Measurements from ENCODE around the gene RXFP2.

The RXFP2 gene

DNA sequence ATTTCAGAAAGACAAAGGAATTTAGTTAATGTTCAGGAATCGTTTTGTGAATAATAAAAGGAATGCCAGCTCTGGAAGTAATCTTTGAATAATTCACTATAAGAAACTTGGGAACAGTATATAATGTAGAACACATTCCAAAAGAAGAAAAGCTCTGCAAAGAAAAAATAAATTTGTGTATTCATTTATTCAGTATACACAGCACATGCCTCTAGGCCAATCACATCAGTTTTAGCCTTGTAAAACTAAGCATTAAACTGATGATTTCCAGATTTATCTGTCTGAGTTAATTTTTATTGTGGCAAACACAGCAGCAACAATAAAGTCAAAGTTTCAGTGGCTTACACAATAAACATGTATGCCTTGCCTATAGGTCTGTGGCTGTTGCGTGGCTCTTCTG, 5.7 kb upstream of the RXFP2 start:
- H3K27me3 ChIP-seq (ENCODE audit: control insufficient read depth in 2 of 2, insufficient read depth in 2 of 2, low read length in 2 of 2), result no peaks in the 10 kb centered on the region
- no peaks in the 10 kb centered on the region for H3K36me3 ChIP-seq (ENCODE audit: control insufficient read depth in 2 of 2, insufficient read depth in 2 of 2, low read length in 2 of 2)
- H3K9ac ChIP-seq (ENCODE audit: low read depth in 1 of 2, low read length in 2 of 2), result no peak overlapping the region
- H3K27ac ChIP-seq (ENCODE audit: low read depth in 2 of 2, low read length in 2 of 2), result no peak overlapping the region
- H3K4me1 ChIP-seq (ENCODE audit: control insufficient read depth in 2 of 2, insufficient read depth in 2 of 2, low read length in 2 of 2), result no peaks in the 10 kb centered on the region
- H3K4me3 ChIP-seq (ENCODE audit: low read length in 2 of 2), result no peak overlapping the region
- H3K9me3 ChIP-seq (ENCODE audit: control insufficient read depth in 2 of 2, low read length in 2 of 2), result no peaks in the 10 kb centered on the region

DNA sequence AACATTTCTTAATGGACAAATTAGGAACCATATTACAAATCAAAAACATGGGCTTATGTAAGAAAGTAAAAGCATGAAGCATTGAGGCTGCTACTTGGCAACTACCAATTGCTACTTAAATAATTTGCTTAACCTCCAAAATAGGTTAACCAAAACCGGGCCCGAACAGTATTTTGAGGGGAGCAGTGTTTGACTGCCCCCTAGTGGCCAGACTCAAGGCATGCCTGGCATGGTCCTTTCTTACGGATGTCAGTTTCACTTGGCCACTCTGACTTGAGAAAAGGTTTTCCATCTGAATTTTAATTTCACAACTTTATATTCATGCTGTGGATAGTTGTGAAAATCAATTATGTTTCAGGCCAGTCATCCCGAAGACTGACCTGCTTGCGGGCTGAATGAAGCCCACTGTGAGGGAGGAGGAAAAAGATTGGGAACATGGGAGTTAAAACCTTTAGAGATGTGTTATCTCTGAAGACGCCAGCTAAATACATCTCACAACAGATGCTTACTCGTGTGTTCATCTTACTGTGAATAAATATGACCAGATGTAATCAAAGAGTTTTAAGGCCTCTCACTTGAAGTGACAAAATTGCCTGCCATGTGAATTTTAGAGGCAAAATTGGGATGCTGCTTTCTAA, 2.9 kb downstream of the RXFP2 start:
- no peak overlapping the region for H3K27ac ChIP-seq (ENCODE audit: low read depth in 2 of 2, low read length in 2 of 2)
- no peaks in the 10 kb centered on the region for H3K9me3 ChIP-seq (ENCODE audit: control insufficient read depth in 2 of 2, low read length in 2 of 2)
- H3K27me3 ChIP-seq (ENCODE audit: control insufficient read depth in 2 of 2, insufficient read depth in 2 of 2, low read length in 2 of 2), result no peaks in the 10 kb centered on the region
- no peak overlapping the region for H3K4me3 ChIP-seq (ENCODE audit: low read length in 2 of 2)
- no peak overlapping the region for H3K9ac ChIP-seq (ENCODE audit: low read depth in 1 of 2, low read length in 2 of 2)
- no peaks in the 10 kb centered on the region for H3K4me1 ChIP-seq (ENCODE audit: control insufficient read depth in 2 of 2, insufficient read depth in 2 of 2, low read length in 2 of 2)
- H3K36me3 ChIP-seq (ENCODE audit: control insufficient read depth in 2 of 2, insufficient read depth in 2 of 2, low read length in 2 of 2), result no peaks in the 10 kb centered on the region

DNA sequence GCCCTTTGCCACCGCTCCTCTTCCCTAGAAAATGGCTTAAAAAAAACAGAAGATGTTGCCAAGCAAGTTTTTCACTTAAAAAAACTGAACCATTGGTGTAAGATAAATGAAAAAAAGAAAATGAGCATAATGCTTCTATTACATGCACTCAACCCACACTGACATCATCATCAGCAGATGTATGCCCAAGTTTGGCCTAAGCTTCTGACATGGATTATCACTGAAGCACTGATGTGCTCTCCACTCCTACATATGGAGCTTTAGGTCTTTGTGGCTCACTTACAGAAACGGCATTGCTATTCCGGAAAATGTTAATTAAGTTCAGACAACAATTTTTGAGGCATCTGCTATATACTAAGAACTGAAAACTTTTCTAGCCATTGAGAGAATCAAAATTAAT, 8.0 kb downstream of the RXFP2 start:
- H3K27ac ChIP-seq (ENCODE audit: low read depth in 2 of 2, low read length in 2 of 2), result no peak overlapping the region
- no peak overlapping the region for H3K9ac ChIP-seq (ENCODE audit: low read depth in 1 of 2, low read length in 2 of 2)
- H3K4me3 ChIP-seq (ENCODE audit: low read length in 2 of 2), result no peak overlapping the region
- H3K36me3 ChIP-seq (ENCODE audit: control insufficient read depth in 2 of 2, insufficient read depth in 2 of 2, low read length in 2 of 2), result no peaks in the 10 kb centered on the region
- no peaks in the 10 kb centered on the region for H3K9me3 ChIP-seq (ENCODE audit: control insufficient read depth in 2 of 2, low read length in 2 of 2)
- H3K27me3 ChIP-seq (ENCODE audit: control insufficient read depth in 2 of 2, insufficient read depth in 2 of 2, low read length in 2 of 2), result no peaks in the 10 kb centered on the region
- no peaks in the 10 kb centered on the region for H3K4me1 ChIP-seq (ENCODE audit: control insufficient read depth in 2 of 2, insufficient read depth in 2 of 2, low read length in 2 of 2)

DNA sequence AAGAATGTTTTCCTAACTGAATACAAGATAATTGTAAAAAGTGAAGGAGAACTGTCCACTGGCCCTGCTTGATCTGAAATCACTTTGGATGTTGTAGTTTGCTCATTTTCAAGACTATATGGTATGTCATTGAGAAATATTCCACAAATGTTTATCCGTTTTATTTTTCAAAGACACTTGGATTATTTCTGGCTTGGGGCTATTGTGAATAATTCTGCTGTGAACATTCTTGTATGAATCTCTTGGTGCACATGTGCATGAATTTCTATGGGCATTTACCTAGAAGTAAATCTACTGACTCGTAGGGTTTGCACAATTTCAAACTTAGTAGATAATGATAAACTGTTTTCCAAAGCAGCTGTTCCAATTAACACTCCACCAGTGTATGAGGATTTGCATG, 8.6 kb downstream of the RXFP2 start:
- Histone ChIP-seq H3K27ac (ENCODE audit: low read depth in 2 of 2, low read length in 2 of 2) (no peak overlapping the region), H3K36me3 (ENCODE audit: control insufficient read depth in 2 of 2, insufficient read depth in 2 of 2, low read length in 2 of 2) (no peaks in the 10 kb centered on the region), H3K9ac (ENCODE audit: low read depth in 1 of 2, low read length in 2 of 2) (no peak overlapping the region), H3K4me1 (ENCODE audit: control insufficient read depth in 2 of 2, insufficient read depth in 2 of 2, low read length in 2 of 2) (no peaks in the 10 kb centered on the region), H3K9me3 (ENCODE audit: control insufficient read depth in 2 of 2, low read length in 2 of 2) (no peaks in the 10 kb centered on the region), H3K27me3 (ENCODE audit: control insufficient read depth in 2 of 2, insufficient read depth in 2 of 2, low read length in 2 of 2) (no peaks in the 10 kb centered on the region), H3K4me3 (ENCODE audit: low read length in 2 of 2) (no peak overlapping the region)

DNA sequence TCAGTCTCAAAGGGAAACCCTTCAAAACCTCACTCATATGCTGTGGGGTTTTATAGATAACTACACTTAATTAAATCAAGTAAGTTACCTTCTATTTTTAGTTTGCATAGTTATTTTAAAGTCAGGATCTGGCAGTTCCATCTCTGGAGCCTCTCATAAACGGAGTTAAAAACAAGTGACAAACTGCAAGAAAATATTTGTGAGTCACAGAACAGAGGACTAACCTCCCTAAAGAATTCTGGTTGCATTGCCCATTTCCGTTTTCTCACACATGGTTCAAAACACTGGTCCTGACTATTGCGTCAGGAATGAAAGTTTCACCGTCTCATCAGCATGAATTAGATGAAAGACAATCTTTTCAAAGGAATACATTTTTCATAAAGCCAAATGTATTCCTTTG, 10.6 kb downstream of the RXFP2 start:
- H3K36me3 ChIP-seq (ENCODE audit: control insufficient read depth in 2 of 2, insufficient read depth in 2 of 2, low read length in 2 of 2), result no peaks in the 10 kb centered on the region
- no peak overlapping the region for H3K9ac ChIP-seq (ENCODE audit: low read depth in 1 of 2, low read length in 2 of 2)
- no peak overlapping the region for H3K27ac ChIP-seq (ENCODE audit: low read depth in 2 of 2, low read length in 2 of 2)
- H3K27me3 ChIP-seq (ENCODE audit: control insufficient read depth in 2 of 2, insufficient read depth in 2 of 2, low read length in 2 of 2), result peaks cover 0 to 3% of the 10 kb centered on the region in 2 donors
- H3K4me1 ChIP-seq (ENCODE audit: control insufficient read depth in 2 of 2, insufficient read depth in 2 of 2, low read length in 2 of 2), result no peaks in the 10 kb centered on the region
- no peaks in the 10 kb centered on the region for H3K9me3 ChIP-seq (ENCODE audit: control insufficient read depth in 2 of 2, low read length in 2 of 2)
- no peak overlapping the region for H3K4me3 ChIP-seq (ENCODE audit: low read length in 2 of 2)

DNA sequence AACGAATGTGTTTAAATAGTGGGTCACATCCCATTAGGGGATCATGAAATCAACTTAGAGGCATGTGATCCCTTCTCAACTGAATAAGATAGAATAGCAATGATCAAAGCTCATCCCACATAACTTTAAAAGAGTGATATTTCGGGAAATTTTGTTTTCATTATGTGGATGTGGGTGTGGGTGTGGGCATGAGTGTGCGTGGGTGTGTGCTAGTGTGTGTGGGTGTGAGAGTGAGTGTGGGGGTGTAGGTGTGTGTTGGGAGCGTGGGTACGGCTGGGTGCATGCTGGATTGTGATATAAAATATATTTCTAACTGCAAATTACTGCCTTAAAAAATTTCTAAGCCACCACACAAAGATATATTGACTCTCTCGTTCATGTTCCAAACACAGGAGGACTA, 15.9 kb downstream of the RXFP2 start:
- H3K27ac ChIP-seq (ENCODE audit: low read depth in 2 of 2, low read length in 2 of 2), result no peak overlapping the region
- no peaks in the 10 kb centered on the region for H3K4me1 ChIP-seq (ENCODE audit: control insufficient read depth in 2 of 2, insufficient read depth in 2 of 2, low read length in 2 of 2)
- no peak overlapping the region for H3K4me3 ChIP-seq (ENCODE audit: low read length in 2 of 2)
- H3K27me3 ChIP-seq (ENCODE audit: control insufficient read depth in 2 of 2, insufficient read depth in 2 of 2, low read length in 2 of 2), result peaks cover 0 to 3% of the 10 kb centered on the region in 2 donors
- no peaks in the 10 kb centered on the region for H3K36me3 ChIP-seq (ENCODE audit: control insufficient read depth in 2 of 2, insufficient read depth in 2 of 2, low read length in 2 of 2)
- H3K9me3 ChIP-seq (ENCODE audit: control insufficient read depth in 2 of 2, low read length in 2 of 2), result no peaks in the 10 kb centered on the region
- H3K9ac ChIP-seq (ENCODE audit: low read depth in 1 of 2, low read length in 2 of 2), result no peak overlapping the region

DNA sequence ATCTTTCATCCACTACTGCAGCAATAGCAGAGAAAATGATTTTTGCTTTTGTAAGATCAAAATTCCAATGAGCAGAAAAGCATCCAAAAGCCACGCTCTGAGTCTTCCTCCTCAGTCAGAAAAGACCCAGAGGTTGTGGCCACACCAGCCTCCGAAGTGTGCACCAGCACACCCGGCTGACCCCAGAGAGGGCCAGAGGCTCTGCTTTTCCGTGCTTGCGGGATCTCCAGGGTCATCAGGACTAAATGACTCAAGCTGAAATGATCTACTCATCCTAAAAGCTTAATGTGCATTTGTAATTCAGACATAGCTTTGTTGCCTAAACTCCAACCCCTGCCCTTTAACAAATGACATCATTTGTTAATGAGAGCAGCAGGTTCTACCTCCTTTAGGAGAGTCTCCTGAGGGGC, 16.5 kb downstream of the RXFP2 start:
- H3K9ac ChIP-seq (ENCODE audit: low read depth in 1 of 2, low read length in 2 of 2), result no peak overlapping the region
- peaks cover 0 to 3% of the 10 kb centered on the region in 2 donors for H3K27me3 ChIP-seq (ENCODE audit: control insufficient read depth in 2 of 2, insufficient read depth in 2 of 2, low read length in 2 of 2)
- H3K36me3 ChIP-seq (ENCODE audit: control insufficient read depth in 2 of 2, insufficient read depth in 2 of 2, low read length in 2 of 2), result no peaks in the 10 kb centered on the region
- H3K27ac ChIP-seq (ENCODE audit: low read depth in 2 of 2, low read length in 2 of 2), result no peak overlapping the region
- no peaks in the 10 kb centered on the region for H3K9me3 ChIP-seq (ENCODE audit: control insufficient read depth in 2 of 2, low read length in 2 of 2)
- H3K4me3 ChIP-seq (ENCODE audit: low read length in 2 of 2), result no peak overlapping the region
- H3K4me1 ChIP-seq (ENCODE audit: control insufficient read depth in 2 of 2, insufficient read depth in 2 of 2, low read length in 2 of 2), result no peaks in the 10 kb centered on the region

DNA sequence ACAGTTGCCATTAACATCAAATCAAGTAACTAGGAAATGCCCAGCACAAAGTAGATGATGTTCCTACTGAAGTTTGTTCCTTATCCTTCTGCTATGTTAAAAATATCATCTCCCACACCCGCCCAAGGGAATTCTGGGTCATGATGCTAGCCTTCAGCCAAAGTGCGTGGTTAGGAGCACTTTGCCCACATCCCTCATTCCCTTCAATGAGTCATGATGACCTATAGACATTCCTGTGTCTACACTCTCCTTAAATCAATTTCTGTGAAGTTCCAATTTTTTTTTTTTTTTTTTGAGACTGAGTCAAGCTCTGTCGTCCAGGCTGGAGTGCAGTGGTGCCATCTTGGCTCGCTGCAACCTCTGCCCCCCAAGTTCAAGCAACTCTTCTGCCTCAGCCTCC, 17.0 kb downstream of the RXFP2 start:
- Histone ChIP-seq H3K36me3 (ENCODE audit: control insufficient read depth in 2 of 2, insufficient read depth in 2 of 2, low read length in 2 of 2) (no peaks in the 10 kb centered on the region), H3K4me3 (ENCODE audit: low read length in 2 of 2) (no peak overlapping the region), H3K9me3 (ENCODE audit: control insufficient read depth in 2 of 2, low read length in 2 of 2) (no peaks in the 10 kb centered on the region), H3K27me3 (ENCODE audit: control insufficient read depth in 2 of 2, insufficient read depth in 2 of 2, low read length in 2 of 2) (peaks cover 0 to 3% of the 10 kb centered on the region in 2 donors), H3K27ac (ENCODE audit: low read depth in 2 of 2, low read length in 2 of 2) (no peak overlapping the region), H3K9ac (ENCODE audit: low read depth in 1 of 2, low read length in 2 of 2) (no peak overlapping the region), H3K4me1 (ENCODE audit: control insufficient read depth in 2 of 2, insufficient read depth in 2 of 2, low read length in 2 of 2) (no peaks in the 10 kb centered on the region)

DNA sequence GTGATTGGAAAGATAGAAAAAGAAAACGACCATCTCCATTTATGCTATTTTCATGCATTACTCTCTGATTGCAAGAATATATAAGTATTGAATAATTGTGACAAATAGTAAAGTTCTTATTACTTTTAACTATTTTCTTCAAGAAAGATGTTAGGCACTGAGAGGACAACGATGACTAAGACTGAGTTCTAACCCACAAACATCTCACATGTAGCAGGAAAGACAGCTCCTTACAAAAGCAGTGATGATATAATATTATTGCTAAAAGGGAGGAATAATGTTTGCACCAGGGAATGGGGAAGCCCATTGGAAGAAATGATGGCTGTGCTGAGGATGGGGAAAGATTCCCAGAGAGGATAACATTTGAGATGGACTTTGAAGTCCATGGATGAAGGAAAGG, 22.6 kb downstream of the RXFP2 start:
- Histone ChIP-seq H3K9ac (ENCODE audit: low read depth in 1 of 2, low read length in 2 of 2) (no peak overlapping the region), H3K27ac (ENCODE audit: low read depth in 2 of 2, low read length in 2 of 2) (no peak overlapping the region)

DNA sequence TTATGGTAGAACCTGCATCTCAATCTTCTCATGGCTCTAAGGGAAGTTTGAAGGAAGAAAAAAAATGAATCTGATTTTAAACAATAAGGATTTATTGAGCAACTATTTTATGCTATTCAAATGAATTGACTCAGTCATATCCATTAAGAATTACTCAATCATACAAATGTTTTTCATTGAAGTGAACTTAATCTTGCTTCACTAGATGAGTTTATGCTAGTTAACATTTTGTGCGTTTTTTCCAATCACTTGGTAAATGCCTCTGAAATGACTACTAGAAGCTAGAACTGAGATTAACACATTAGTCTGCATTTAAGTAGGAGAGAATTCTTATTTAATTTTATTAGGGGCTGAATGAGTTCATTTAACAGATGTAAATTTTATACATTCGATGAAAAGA, 25.2 kb downstream of the RXFP2 start:
- Histone ChIP-seq H3K36me3 (ENCODE audit: control insufficient read depth in 2 of 2, insufficient read depth in 2 of 2, low read length in 2 of 2) (no peaks in the 10 kb centered on the region), H3K9ac (ENCODE audit: low read depth in 1 of 2, low read length in 2 of 2) (no peak overlapping the region), H3K4me1 (ENCODE audit: control insufficient read depth in 2 of 2, insufficient read depth in 2 of 2, low read length in 2 of 2) (no peaks in the 10 kb centered on the region), H3K27ac (ENCODE audit: low read depth in 2 of 2, low read length in 2 of 2) (no peak overlapping the region), H3K27me3 (ENCODE audit: control insufficient read depth in 2 of 2, insufficient read depth in 2 of 2, low read length in 2 of 2) (no peaks in the 10 kb centered on the region), H3K9me3 (ENCODE audit: control insufficient read depth in 2 of 2, low read length in 2 of 2) (no peaks in the 10 kb centered on the region), H3K4me3 (ENCODE audit: low read length in 2 of 2) (no peak overlapping the region)

More for the DNA sequence above, 22.6 kb downstream of the RXFP2 start:
- Histone ChIP-seq H3K9me3 (ENCODE audit: control insufficient read depth in 2 of 2, low read length in 2 of 2) (no peaks in the 10 kb centered on the region), H3K4me3 (ENCODE audit: low read length in 2 of 2) (no peak overlapping the region), H3K27me3 (ENCODE audit: control insufficient read depth in 2 of 2, insufficient read depth in 2 of 2, low read length in 2 of 2) (no peaks in the 10 kb centered on the region), H3K36me3 (ENCODE audit: control insufficient read depth in 2 of 2, insufficient read depth in 2 of 2, low read length in 2 of 2) (no peaks in the 10 kb centered on the region), H3K4me1 (ENCODE audit: control insufficient read depth in 2 of 2, insufficient read depth in 2 of 2, low read length in 2 of 2) (no peaks in the 10 kb centered on the region)

All from mucosa of rectum (tissue), 2 donors.